Stimulated activated CD4-positive, alpha-beta T cell treated with anti-CD3 and anti-CD28 coated beads, TNF-alpha, amount 100 ng/mL, for 24 hours (primary cell): Measurements from ENCODE around the gene TMEM165.

ENCODE experiments used
- DNase-seq, 3 experiments: peaks; one replicate each; pipeline ENCODE4 v3.0.0-alpha.2; 2020; ENCODE audit warnings: low read depth in 3 of 3

TMEM165 gene

DNA sequence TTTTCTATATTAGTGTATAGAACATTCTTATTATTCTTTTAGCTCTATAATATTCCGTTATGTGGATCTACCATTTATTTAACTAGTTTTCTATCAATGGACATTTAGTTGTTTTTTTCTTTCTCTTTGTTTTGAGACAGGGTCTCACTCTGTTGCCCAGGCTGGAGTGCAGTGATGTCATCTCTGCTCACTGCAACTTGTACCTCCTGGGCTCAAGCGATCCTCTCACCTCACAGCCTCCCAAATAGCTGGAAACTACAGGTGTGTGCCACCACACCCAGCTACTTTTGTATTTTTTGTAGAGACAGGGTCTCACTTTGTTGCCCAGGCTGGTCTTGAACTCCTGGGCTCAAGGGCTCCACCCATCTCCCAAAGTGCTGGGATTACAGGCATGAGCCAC, 10.8 kb downstream of the TMEM165 start:
- DNase-seq: no peak

DNA sequence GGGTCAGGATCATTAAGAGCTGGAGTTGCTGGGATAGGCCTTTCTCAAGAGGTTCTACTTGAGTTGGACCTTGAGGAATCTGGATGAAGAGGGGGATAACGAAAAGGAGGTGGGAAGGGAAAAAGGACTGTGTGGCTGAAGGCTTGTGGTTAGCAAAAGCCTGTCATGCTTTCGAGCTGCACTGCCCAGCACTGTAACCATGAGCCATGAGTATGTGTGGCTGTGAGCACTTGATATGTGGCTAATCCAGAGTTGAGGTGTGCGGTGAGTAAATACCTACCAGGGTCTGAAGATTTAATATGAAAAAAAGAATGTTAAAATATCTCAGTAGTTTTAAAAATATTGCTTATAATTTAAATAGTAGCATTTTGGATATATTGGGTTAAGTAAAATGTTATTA, 11.4 kb downstream of the TMEM165 start:
- no peak for DNase-seq

DNA sequence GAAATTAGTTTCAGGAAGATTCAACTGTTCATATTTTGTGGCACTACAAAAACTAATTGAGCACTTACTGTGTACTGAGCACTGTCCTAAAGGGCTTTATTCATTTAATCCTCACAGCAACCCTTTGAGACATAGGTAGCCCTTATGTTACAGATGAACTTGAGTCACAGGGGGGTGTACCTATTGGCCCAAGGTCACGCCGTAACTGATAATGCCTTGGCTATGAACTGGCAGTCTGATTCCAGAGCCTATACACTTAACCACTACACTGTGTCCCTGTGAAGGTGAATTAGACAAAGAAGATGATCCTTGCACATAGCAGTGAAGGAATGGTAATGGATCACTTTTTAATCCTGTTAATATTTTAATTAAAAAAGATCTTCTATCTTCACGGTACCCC, 12.0 kb downstream of the TMEM165 start:
- no peak for DNase-seq

DNA sequence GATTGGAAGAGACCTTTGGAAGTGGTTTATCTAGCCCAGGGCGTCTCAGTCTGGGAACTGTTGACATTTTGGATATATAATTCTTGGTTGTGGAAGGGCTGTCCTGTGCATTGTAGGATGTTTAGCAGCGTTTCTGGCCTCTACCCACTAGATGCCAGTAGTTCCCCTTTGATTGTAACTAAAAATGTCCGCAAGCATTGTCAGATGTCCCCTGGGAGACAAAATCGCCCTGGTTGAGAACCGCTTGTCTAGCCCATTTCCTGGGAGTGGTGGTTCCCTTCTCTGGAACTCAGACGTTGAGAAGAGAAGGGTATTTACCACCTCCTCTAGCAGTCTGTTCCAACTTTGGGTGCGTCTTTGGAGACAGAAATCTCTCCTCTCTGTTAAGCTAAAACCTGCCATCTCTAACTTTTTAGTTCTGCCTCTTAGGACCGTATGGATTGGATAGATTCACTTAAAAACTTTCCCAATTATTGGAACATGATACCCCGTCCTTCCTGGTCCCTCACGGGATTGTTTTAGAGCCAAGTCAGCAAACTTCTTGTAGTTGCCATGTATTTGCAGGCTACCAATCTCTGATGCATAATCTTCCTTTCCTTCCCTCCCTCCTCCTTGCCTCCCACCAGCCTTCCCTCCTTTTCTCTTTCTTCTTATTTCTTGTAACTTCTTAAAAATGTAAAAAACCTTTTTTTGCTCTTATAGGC, 13.9 kb downstream of the TMEM165 start:
- no peak for DNase-seq

DNA sequence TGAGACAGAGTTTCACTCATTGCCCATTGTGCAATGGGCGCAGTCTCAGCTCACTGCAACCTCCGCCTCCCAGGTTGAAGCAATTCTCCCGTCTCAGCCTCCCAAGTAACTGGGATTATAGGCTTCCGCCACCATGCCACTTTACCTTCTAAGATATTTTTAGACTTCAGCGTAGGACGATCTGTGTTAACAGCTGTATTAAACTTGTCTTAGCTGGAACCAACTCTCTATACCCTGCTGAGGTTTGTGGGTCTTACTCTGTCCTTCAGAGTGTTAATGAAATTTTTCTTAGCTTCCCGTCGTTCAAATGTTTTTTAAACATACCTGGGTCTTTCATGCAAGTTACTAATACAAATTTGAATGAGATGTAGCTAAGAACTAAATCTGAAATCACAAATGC, 14.7 kb downstream of the TMEM165 start:
- DNase-seq: no peak

DNA sequence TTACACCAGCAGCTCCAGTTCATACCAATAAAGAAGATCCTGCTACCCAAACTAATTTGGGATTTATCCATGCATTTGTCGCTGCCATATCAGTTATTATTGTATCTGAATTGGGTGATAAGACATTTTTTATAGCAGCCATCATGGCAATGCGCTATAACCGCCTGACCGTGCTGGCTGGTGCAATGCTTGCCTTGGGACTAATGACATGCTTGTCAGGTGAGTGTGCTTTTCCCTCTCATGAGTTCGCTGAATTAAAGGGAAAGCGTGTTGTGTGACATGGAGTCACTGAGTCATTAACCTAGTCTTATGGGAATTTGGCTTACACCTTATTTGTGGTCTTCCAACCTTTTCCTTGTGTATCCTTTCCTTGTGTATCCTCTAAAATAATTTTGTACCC, 15.9 kb downstream of the TMEM165 start:
- no peak for DNase-seq

DNA sequence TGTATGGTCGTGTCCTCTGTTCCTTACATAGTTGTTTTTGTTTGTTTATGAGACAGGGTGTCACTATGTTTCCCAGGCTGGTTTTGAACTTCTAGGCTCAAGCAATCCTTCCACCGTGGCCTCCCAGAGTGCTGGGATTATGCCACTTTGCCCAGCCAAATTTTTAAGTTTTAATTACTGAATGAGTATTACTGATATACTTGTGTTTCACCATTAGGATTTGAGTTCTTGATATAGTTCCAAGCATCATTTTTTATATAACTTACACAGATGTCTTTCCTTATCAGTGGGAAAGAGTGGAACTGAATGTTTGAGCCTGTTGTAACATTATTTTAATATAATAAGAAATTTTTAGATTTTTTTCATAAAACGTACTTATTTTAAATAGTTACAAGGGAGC, 20.4 kb downstream of the TMEM165 start:
- DNase-seq: no peak

DNA sequence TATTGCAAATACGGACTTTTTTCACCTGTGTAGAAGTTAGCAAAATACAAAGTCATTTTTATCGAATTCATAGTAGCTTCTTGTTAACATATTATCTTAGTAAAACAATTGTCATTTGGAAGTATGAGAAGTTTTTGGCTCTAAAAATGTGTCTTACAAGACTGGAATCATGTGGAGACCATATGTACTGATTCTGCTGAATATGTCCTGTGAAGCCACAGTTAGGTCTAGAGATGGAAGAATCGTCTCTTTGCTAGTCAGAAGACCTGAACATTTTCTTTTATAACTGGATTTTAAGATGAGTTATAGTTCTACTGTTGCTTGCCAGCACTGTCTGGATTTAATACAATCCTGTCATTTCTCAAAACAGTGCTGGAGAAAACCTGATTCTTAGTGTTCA, 29.0 kb downstream of the TMEM165 start:
- DNase-seq: no peak

DNA sequence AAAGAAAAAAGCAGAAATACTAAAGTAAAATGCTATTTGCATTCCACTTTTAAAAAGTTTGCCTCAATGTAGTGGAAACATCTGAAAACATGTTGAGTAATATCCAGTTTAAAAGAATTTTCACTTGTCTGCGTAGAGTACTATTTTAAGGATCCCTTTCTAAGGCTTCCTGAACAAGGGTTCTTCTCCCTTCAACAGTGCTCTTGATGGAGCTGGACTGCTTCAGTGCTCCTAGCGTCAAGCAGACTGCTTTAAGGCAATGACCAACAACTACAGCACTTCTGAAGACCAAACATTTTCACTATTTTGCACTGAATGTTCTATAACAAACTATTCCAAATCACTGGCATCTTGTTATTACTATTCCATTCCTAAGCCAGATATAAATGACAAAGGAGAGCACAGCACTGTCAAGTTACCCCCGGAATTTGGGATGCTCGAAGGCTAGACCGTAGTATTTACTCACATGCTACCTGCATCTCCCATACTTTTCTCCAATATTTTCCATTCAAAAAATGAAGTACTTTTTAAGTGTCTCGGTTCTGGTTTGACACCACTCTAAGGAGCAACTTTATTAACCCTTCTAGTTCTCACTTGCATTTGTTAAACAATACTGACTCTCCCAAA, 36.1 kb downstream of the TMEM165 start:
- DNase-seq: no peak

DNA sequence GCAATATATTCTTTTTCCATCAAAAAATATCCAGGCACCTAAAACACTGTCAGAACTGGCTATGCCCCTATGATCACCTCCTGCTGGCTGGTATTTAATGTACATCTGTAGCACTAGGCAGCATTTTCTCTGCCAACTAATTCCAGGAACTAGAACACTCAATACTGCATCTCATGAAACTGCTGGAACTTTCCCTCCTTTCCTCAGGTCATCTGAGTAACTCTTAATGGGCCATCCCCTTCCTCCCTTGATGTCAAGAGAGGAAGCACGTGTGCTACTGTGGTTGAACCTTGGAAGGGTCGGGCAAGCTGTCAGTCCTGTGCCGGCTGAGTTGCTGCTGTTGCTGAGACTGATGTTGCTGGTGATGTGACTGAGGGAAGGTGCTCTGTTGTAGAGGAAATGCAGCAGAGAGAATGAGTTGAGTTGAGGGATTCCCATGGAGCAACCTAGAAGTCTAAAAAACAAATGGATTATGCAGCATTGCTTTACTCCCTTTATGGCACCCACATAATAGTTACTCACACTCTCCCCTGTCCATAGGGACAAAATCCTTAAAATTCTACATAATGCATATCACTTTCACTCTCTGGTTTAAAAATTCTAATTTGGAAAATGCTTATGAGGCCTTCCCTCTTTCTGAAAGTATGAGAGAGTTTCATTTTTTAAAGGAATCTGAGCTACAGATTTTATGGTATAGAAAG, 39.5 kb downstream of the TMEM165 start:
- DNase-seq: no peak

DNA sequence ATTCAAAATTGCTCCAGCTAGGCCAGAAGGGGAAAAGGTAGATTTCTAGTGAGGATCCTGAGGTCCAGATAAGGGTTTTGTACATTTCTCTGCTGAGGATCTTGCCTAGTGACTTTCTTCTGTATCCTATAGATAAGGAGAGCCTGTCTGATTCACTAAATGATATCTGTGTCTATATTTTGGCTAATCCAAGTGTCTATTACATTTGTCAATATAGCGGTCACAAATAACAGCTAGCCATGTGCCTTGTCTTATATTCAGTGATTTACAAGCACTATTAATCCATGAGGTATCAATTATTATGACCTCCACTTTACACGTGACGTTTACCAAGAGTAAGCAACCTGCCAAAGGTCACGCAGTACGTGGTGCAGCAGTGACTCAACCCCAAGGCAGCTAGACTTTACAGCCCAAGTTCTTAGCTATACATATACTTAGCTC, 41.6 kb downstream of the TMEM165 start:
- no peak for DNase-seq

DNA sequence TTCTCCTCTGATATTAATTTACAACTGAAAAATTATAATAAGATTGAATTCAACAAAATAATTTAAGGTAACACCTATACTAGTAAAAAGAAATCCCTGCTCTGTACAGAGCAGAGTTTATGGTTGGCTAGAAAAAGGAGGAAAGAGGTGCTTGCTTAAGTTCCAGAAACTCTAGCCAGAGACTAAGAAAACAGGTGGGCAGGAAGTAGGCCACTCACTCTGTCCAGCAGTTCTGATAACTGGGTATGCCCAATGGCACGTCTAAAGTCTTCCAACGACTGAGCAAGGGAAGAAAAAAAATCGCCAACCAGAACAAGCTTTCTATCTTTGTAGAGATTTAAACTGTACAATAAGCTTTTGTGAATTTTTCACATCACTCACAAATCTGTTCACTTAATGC, 42.1 kb downstream of the TMEM165 start:
- DNase-seq: no peak

DNA sequence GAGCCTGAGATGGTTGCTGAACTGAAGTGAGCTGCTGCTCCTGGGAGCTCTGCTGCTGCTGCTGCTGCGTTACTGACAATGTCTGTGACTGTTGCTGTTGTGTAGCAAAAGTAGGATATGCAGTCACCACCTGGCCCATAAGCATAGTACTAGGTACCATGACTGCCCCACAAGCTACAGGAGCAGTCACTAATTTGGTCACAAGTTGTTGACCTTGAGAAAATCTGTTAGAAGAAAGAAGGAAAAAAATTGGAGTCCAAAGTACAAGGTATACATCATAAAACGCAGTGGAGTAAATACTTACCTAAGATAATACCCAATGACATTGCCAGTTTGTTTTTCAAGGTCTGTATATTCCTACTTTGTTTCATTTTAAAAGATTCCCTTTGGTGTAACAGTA, 42.6 kb downstream of the TMEM165 start:
- DNase-seq: no peak

DNA sequence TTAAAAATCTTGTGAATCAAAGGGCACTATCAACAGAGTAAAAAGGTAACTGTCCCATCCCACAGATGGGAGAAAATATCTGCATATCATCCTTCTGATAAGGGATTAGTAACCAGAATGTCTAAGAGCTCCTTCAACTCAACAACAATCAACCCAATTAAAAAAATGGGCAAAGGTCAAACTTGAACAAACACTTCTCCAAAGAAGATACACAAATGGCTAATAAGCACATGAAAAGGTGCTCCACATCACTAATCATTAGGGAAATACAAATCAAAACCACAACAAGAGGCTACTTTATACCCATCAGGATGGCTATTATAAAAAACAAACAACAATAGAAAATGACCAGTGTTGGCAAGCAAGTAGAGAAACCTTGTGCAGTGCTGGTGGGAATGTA, 43.3 kb downstream of the TMEM165 start:
- DNase-seq: no peak

DNA sequence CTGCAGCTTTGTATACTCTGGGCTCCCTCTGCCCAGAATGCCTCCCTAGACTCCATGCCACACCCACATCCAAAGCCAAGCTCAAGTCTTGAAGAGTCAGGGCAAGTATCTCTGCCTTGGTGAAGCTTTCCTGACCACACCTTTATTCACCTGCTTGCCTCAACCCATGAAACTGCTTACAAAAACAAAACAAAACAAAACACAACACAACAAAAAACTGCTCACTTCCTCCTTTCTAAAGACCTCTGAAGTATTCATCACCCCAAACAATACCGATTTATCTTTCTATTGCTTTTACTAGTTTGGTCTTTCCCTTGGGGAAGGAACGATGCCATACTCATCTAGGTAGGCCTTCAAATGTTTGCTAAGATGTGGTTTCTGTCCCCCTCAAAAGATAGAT, 45.0 kb downstream of the TMEM165 start:
- DNase-seq: no peak

DNA sequence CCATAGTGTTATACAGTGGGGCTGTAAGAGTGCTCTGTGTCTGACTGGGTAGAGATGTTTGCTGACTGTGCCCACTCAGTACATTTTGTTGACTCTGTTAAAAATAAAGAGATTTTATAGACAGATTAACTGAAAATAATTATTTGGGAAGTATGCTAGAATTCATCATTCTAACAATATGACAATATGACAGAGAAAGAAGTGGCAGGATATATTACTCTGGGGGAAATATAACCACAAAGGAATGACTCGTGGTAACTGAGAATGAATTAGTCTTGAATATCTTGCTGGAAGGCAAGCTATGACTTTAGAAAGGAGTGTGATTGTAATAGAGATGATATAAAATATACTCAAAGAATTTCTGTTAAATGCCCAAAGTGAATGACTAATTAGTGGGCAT, 46.8 kb downstream of the TMEM165 start:
- DNase-seq: no peak

DNA sequence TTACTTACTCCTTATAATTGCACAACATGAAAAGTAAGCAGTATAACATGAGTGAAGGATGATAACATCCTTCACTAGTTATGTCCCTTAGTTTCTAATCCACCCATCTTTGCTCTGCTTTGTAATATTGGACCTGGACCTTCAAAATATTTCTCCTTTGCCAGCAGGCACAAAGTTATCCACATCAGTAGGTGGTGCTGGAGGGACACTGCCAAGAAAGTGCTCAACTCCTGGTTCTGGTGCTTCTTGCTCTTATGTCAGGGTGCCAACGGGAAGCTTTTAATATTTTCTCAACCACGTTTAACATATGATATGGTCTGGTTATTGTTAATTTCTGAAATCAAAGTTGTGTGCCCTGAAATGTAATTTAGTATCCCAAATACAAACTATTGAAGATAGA, 49.1 kb downstream of the TMEM165 start:
- DNase-seq: no peak

DNA sequence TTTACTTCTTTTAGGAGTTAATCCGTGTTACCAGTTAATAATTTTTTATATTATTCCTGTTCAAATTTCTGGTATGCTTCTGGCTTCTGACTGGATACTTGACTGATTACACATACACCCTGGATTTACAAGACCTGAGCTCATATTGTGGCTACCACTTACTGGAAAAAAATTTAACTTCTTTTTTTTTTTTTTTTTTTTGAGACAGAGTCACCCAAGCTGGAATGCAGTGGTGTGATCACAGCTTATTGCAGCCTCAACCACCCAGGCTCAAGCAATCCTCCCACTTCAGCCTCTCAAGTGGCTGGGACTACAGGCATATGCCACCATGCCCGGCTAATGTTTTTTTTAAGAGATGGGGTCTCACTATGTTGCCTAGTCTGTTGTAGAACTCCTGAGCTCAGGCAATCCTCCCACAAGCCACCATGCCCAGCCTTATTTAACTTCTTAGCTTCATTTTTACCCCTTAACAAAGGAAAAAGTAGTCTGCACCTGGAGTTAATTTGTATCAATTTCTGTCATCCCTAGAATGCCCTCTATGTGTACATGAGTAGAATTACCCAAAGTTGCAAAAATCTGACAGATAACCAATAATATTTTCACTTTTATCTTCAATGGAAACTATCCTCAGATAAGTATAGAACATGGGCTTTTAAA, 50.3 kb downstream of the TMEM165 start:
- no peak for DNase-seq

DNA sequence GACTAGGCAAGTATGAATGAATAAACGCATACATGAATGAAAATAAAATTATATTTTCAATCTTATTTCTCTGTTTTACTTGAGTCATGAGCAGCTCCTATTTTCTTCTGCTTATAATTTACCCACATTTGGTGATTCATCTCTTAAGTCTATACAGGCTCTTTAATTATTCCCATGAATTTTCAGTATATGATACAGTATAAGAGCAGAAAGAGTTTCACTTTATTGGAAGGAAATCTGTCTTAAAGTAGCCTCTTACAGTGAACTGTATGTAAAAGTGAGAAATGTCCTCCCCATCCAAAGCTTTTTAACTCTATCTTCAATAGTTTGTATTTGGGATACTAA, 50.8 kb downstream of the TMEM165 start:
- no peak for DNase-seq

DNA sequence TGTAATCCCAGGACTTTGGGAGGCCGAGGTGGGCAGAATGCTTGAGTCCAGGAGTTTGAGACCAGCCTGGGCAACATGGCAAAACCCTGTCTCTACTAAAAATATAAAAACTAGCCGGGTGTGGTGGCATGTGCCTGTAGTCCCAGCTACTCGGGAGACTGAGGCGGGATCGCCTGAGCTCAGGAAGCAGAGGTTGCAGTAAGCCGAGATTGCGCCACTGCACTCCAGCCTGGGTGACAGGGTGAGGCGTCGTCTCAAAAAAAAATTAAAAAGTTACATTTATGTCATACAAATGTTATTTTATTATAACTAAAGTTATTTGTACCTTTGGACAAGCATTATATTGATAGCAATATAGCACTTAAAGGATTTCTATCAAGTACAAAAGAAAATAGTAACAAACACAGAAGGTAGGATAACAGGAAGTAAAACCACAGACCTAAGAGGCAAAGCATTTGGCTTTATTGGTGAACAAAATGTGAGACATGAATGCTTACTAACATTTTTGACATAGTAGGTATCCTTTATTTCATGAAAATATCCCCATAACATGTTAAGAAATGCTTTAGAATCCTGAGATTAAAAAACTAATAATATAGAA, 51.5 kb downstream of the TMEM165 start:
- no peak for DNase-seq

DNA sequence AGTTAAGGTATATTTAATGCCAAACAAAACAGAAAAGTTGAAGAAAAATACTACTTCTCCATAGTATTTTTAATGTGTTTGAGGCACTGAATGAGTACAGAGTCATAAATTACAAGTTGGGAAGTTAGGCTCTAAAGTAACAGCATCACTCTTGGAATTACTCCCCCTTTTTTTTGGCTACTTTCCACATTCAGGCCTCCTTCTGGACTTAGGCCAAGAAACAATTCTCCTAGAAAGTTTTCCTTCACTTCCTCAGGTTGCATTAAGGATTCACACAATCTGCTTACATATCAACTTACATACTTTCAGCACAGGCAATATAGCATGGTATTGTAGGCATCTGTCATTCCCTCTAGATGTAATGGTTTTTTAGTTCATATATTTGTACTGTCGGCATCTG, 52.1 kb downstream of the TMEM165 start:
- no peak for DNase-seq

DNA sequence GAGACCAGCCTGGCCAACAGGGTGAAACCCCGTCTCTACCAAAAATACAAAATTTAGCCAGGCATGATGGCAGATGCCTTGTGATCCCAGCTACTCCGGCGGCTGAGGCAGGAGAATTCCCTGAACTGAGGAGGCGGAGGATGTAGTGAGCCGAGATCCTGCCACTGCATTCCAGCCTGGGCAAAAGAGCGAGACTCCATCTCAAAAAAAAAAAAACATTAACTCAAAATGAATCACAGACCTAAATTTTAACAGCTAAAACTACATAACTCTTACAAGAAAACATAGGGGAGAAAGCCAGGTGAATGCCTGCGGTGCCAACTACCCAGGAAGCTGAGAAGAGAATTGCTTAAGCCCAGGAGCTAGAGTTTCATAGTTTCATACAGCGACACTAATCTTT, 54.8 kb downstream of the TMEM165 start:
- DNase-seq: no peak
